ENCODE data around the gene NHS. TPM values are rescaled to one million over a fixed set of nuclear protein-coding genes. Genes with fewer than 3 reads are reported as not detected.

Gene NHS
- total RNA-seq, 2 donors from 2014 or later = under 0.01 to 1.3 TPM

DNA sequence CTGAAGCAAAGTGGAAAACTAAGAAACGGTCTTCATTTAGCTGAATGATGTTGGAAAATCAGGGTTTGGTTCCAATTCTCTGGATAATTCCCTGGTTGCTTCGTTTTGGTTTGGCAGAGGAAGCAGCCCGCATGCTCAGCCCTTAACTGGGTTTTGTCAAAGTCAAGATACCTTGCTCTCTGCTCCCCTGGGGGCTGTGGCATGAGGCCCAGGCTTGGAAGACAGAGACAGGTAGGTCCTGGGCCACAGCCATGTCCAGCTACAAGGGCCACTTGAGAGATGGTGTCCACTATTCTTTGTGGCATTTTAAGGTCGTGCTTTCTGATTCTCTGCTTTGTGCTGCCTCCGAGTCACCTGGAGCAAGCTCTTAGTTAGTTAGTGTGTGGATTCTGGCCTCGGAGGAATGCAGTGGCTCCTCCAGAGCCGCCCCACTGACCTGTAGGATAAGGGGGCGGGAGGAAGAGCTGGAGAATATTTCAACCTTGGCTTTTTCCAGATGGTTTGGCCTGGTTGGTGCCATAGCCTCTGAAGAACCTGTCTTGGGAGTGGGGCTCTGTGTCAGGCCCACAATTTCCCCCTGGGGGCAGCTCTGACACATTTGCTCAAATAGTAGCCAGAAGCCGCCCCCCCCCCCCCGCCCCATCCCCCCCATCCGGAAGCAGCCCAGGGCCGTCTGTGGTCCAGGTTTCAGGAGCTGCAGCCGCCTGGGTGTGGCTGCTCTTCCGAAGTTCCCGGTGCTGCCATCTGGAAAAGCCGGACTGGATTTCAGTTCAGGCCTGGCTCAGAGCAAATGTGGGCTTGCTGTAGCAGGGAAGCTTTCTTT, 147.1 kb downstream of the NHS start:
- Histone ChIP-seq H3K9me3 (no peaks in the 10 kb centered on the region), H3K4me1 (peaks cover 3% of the 10 kb centered on the region), H3K27me3 (no peaks in the 10 kb centered on the region), H3K27ac (no peak overlapping the region), H3K4me3 (no peak overlapping the region), H3K36me3 (replicated peaks in 1 of 2; ENCODE audit: insufficient read depth in 1 of 2, low read depth in 2 of 2) (no peaks in the 10 kb centered on the region)
- TF ChIP-seq, protein P1, sequence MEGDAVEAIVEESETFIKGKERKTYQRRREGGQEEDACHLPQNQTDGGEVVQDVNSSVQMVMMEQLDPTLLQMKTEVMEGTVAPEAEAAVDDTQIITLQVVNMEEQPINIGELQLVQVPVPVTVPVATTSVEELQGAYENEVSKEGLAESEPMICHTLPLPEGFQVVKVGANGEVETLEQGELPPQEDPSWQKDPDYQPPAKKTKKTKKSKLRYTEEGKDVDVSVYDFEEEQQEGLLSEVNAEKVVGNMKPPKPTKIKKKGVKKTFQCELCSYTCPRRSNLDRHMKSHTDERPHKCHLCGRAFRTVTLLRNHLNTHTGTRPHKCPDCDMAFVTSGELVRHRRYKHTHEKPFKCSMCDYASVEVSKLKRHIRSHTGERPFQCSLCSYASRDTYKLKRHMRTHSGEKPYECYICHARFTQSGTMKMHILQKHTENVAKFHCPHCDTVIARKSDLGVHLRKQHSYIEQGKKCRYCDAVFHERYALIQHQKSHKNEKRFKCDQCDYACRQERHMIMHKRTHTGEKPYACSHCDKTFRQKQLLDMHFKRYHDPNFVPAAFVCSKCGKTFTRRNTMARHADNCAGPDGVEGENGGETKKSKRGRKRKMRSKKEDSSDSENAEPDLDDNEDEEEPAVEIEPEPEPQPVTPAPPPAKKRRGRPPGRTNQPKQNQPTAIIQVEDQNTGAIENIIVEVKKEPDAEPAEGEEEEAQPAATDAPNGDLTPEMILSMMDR (IDR thresholded peaks at IDR 0.05) = no peak
- no peak for TF ChIP-seq POLR2A (IDR thresholded peaks at IDR 0.05)
- WGBS, 2 donors = 60 to 75% methylated on average over 4 to 11 of the region's 16 CpGs
- ATAC-seq = no peak
- intact Hi-C loops (cut with DNase I) = no loop called here
- DNase-seq = no peak

DNA sequence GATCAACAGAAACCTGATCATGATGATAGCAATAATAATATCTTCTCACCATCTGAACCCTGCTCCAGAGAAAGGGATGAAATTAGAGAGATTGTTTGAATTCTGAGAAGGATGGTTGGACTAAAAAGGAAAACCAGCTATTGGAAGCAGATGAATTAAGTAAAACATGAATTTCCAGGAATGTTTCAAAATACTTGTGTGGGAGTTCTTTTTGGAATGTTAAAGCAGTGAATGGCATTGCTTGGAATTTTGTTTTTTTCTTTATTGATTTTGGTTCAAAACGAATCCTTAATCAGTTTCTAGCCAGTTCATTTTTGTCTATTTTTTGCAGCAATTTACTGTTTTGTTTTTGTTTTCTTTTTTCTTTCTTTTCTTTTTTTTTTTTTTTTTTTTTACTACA, 150.3 kb downstream of the NHS start:
- Histone ChIP-seq H3K27me3 (no peaks in the 10 kb centered on the region), H3K36me3 (replicated peaks in 1 of 2; ENCODE audit: insufficient read depth in 1 of 2, low read depth in 2 of 2) (no peaks in the 10 kb centered on the region), H3K4me3 (no peak overlapping the region), H3K27ac (no peak overlapping the region), H3K4me1 (peaks cover 12% of the 10 kb centered on the region), H3K9me3 (no peaks in the 10 kb centered on the region)
- no peak for TF ChIP-seq POLR2A (IDR thresholded peaks at IDR 0.05)
- TF ChIP-seq, protein P1 (IDR thresholded peaks at IDR 0.05) = no peak
- 25 to 27% methylated on average over 1 of the region's 1 CpG for WGBS, 2 donors
- intact Hi-C loops (cut with DNase I) = no loop called here
- ATAC-seq = no peak
- no peak for DNase-seq

DNA sequence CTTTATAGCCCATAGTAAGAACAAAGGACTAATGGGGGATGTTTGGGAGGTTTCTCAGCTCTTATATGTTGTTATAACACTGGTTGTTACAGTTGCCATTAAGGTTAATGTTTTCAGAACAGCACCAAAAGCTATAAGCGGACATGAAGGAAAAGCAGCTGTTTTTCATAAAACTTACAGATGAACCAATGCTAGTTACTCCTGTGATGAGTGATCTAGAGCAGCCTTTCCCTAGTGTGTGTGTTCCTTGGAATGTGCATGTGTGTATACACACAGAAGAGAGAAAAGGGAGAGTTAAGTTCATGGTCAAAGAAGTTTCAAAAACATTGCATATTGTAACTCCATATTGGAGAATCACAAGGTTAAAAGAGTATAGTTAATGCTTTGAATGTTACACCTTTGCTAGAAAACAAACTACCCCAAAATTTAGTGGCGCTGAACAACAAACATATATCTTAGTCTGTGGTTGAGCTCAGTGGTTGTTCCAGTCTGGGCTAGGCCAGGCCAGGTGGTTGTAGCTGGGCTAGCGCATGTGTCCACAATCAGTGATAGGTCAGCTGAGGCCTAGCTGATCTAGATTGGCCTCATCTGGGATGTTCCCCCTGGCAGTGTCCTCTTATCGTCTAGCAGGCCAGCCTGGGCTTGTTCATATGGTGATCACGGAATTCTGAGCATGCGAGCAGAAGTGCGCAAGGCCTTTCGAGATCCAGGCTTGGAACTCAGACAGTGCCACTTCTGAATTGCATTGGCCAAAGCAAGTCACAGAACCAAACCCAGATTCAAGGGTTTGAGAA, 151.0 kb downstream of the NHS start:
- DNase-seq = no peak

DNA sequence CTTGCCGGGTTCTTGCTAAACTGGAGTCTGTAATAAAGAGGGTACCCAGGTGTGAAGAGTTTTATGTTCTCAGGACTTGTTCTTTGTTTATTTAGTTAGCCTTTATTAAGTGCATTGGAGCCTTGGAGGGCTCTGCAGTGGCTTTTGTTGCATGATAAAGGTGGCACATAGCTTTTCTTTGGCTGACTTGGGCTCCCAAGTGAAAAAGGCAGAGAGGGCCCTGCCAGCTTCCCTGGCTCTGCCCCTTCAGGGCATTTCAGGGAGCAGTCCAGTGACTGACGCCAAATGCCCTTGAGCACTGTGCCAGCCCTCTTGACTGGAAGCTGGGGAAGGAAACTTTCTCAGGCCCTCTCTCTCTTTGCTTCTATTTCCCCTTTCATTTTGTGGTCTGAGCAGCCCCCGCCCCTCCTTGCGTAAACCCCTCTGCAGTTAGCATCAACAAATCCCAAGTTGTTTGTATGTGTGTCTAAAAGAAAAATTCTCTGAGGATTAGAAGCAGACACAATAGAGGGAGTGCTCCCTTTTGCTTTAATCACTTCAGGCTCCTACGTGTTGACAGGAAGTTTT, 152.2 kb downstream of the NHS start:
- DNase-seq (peak; percentile 37 to 77 (median 62)), ATAC-seq (peak; percentile 62)
- Histone ChIP-seq H3K9me3 (no peaks in the 10 kb centered on the region), H3K27ac (peak overlapping the region in 3 of 4 donors; percentile 17 to 65 (median 47)), H3K27me3 (no peaks in the 10 kb centered on the region), H3K4me3 (no peak overlapping the region), H3K4me1 (peaks cover 12% of the 10 kb centered on the region), H3K36me3 (replicated peaks in 1 of 2; ENCODE audit: insufficient read depth in 1 of 2, low read depth in 2 of 2) (no peaks in the 10 kb centered on the region)
- no peak for TF ChIP-seq POLR2A (IDR thresholded peaks at IDR 0.05)
- TF ChIP-seq, protein P1 (IDR thresholded peaks at IDR 0.05) = peak in 4 of 7 experiments; percentile 5 to 28 (median 12)
- intact Hi-C loops (cut with DNase I) = no loop called here
- 19 to 26% methylated on average over 5 of the region's 5 CpGs for WGBS, 2 donors

More for the DNA sequence above, 151.0 kb downstream of the NHS start:
- Histone ChIP-seq H3K4me3 (no peak overlapping the region), H3K4me1 (peaks cover 12% of the 10 kb centered on the region), H3K36me3 (replicated peaks in 1 of 2; ENCODE audit: insufficient read depth in 1 of 2, low read depth in 2 of 2) (no peaks in the 10 kb centered on the region), H3K27me3 (no peaks in the 10 kb centered on the region), H3K27ac (no peak overlapping the region), H3K9me3 (no peaks in the 10 kb centered on the region)
- 96 to 100% methylated on average over 7 to 8 of the region's 8 CpGs for WGBS, 2 donors
- intact Hi-C loops (cut with DNase I) = no loop called here
- ATAC-seq = no peak
- no peak for TF ChIP-seq POLR2A (IDR thresholded peaks at IDR 0.05)
- TF ChIP-seq, protein P1 (IDR thresholded peaks at IDR 0.05) = no peak

All from body of pancreas (tissue), 4 donors.